Neural crest cell (in vitro differentiated cells): ENCODE results near the gene HDAC4. TPM values are rescaled to one million over a fixed set of nuclear protein-coding genes. Genes with fewer than 3 reads are reported as not detected.

ENCODE experiments used
- DNase-seq: peaks from one replicate; pipeline ENCODE4 v3.0.0; 2021; ENCODE audit warnings: low read depth, mixed read lengths, low spot score
- H3K27ac Mint-ChIP-seq: one replicate; pipeline ENCODE4 v1.8.0; 2021; ENCODE audit warnings: mild to moderate bottlenecking, mixed read lengths; ENCODE audit not compliant: unreplicated experiment
- H3K27me3 Mint-ChIP-seq: 2 replicates; pipeline ENCODE4 v1.8.0; 2021; ENCODE audit warnings: low read depth, mild to moderate bottlenecking, mixed read lengths
- H3K36me3 Mint-ChIP-seq: 2 replicates; pipeline ENCODE4 v1.8.0; 2021; ENCODE audit warnings: low read depth, mild to moderate bottlenecking, mixed read lengths
- H3K4me1 Mint-ChIP-seq: 2 replicates; pipeline ENCODE4 v1.8.0; 2021; ENCODE audit warnings: mixed read lengths
- H3K4me3 Mint-ChIP-seq: one replicate; pipeline ENCODE4 v1.8.0; 2021; ENCODE audit warnings: mild to moderate bottlenecking, mixed read lengths
- H3K9me3 Mint-ChIP-seq: 2 replicates; pipeline ENCODE4 v1.8.0; 2021; ENCODE audit warnings: mixed read lengths
- total RNA-seq: library from RNA; stranded (reverse); gene quantifications from 2 replicates; pipeline ENCODE4 v1.2.1, GENCODE V29; 2021
- TF ChIP-seq, protein P1 (sequence below): fragments of 200-600 bp; sonication (generic); conservative IDR thresholded peaks from 2 replicates; pipeline ENCODE4 v1.5.0; 2021; ENCODE audit warnings: antibody characterized with exemption, mild to moderate bottlenecking

The HDAC4 gene
- total RNA-seq, 1 donor from 2014 or later = 52.1 TPM

DNA sequence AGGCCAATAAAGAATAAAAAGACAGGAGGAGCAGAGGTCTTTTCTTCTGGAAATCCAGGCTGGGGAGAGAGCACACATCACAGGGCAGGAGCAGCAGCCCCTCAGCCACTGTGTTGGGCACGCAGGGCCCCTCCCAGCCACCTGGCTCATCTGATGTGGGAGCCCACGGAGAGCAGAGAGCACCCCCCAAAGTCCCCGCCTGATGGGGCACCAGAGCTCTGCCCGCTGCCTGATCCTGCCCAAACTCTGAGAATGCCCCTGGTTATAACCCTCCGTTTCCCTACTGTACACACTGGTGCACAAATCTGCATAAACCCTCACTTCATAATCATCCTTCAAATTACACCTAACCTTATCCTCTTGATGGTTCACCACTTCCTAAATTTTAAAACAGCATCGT, 111.3 kb downstream of the HDAC4 start:
- Mint-ChIP-seq H3K4me1 (peaks cover 90% of the 10 kb centered on the region), H3K9me3 (no peaks in the 10 kb centered on the region), H3K27ac (no peak overlapping the region), H3K27me3 (no peaks in the 10 kb centered on the region), H3K36me3 (no peaks in the 10 kb centered on the region), H3K4me3 (no peak overlapping the region)
- TF ChIP-seq, protein P1, sequence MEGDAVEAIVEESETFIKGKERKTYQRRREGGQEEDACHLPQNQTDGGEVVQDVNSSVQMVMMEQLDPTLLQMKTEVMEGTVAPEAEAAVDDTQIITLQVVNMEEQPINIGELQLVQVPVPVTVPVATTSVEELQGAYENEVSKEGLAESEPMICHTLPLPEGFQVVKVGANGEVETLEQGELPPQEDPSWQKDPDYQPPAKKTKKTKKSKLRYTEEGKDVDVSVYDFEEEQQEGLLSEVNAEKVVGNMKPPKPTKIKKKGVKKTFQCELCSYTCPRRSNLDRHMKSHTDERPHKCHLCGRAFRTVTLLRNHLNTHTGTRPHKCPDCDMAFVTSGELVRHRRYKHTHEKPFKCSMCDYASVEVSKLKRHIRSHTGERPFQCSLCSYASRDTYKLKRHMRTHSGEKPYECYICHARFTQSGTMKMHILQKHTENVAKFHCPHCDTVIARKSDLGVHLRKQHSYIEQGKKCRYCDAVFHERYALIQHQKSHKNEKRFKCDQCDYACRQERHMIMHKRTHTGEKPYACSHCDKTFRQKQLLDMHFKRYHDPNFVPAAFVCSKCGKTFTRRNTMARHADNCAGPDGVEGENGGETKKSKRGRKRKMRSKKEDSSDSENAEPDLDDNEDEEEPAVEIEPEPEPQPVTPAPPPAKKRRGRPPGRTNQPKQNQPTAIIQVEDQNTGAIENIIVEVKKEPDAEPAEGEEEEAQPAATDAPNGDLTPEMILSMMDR = no peak
- DNase-seq = no peak

DNA sequence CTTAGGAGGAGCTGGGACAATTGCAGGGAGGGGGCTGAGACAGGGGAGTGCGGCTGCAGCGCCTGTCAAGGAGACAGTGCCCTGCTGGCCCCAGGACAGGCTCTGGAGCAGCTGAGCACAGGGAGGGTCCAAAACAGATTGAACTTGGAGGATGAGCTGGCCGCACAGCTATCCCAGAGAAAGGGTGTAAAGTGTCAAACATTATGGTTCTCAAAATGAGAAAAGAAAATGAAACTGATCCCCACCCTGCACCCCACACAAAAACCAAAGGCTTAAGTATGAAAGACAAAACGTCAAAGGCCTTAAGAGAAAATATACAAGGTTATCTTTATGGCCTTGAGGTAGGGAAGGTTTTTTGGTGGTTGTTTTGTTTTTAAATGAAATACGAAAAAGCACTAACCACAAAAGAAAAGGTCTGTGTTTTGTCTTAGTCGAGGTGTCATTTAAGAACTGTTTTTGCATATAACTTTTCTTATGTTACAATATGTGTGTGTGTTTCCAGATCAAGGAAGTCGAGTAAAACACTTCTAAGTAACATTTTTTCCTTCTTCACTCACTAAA, 111.8 kb downstream of the HDAC4 start:
- Mint-ChIP-seq H3K36me3 (no peaks in the 10 kb centered on the region), H3K27ac (no peak overlapping the region), H3K4me1 (peaks cover 85% of the 10 kb centered on the region), H3K9me3 (no peaks in the 10 kb centered on the region), H3K27me3 (no peaks in the 10 kb centered on the region), H3K4me3 (peak overlapping the region; percentile 12)
- no peak for DNase-seq
- TF ChIP-seq, protein P1 = no peak

DNA sequence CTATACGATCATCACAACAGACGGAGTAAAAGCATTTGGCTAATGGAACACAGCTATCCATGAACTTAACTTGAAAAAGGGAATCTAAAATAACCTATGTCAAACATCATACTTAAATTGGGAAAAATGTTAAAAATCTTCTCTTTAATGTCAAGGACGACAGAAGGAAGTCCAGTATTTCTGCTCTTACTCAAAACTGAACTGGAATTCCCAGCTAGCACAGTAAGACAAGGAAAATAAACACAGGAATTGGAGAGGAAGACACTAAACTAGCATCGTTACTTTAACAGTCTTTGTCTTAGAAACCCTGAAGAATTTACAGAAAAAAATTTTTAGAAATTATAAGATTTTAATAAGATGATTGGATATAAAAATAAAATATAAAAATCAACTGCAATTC, 112.6 kb downstream of the HDAC4 start:
- H3K36me3 Mint-ChIP-seq = no peaks in the 10 kb centered on the region
- H3K27ac Mint-ChIP-seq = no peak overlapping the region
- no peaks in the 10 kb centered on the region for H3K9me3 Mint-ChIP-seq
- no peaks in the 10 kb centered on the region for H3K27me3 Mint-ChIP-seq
- H3K4me1 Mint-ChIP-seq = peaks cover 79% of the 10 kb centered on the region
- DNase-seq = no peak
- TF ChIP-seq, protein P1 = no peak
- no peak overlapping the region for H3K4me3 Mint-ChIP-seq

DNA sequence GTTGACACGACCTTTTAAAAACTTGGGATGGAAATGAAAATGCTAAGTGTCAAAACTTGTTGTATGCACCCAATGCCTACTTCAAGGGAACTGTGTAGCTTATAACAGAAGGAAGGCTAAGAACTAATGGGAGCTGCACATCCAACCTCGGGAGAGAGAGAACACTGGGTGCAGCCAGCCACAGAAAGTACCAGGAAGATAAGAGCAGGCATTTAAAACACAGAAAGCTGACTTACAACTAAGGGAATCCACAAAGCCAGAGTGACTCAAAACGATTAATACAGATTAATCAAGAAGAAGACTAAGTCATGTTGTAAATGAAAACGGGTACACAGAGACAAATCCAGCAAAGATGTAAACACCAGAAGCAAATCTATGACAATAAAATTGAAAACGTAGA, 113.4 kb downstream of the HDAC4 start:
- H3K4me3 Mint-ChIP-seq = peak overlapping the region; percentile 8

DNA sequence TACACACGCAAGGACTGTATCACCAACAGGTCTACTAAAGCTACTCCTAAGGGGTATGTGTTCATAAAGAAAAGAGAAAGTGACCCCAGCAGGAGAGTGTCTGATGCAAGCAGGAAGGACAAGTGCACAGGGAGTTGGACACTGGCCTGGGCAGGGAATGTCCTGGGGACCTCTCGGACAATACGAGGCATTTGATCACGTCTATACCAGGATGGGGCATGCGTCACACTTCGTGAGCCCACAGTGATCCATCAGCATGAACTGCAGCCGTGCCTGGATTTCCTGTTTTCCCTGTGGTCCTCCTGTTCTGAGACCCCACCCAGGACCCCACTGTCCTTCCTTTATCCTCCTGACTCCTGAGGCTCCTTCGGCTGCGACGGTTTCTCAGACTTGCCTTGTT, 113.9 kb downstream of the HDAC4 start:
- Mint-ChIP-seq H3K4me1 (peaks cover 68% of the 10 kb centered on the region), H3K4me3 (peak overlapping the region; percentile 6), H3K36me3 (no peaks in the 10 kb centered on the region), H3K9me3 (no peaks in the 10 kb centered on the region), H3K27ac (no peak overlapping the region), H3K27me3 (no peaks in the 10 kb centered on the region)
- TF ChIP-seq, protein P1 = no peak
- no peak for DNase-seq

More for the DNA sequence above, 113.4 kb downstream of the HDAC4 start:
- TF ChIP-seq, protein P1 = no peak
- H3K27ac Mint-ChIP-seq = no peak overlapping the region
- no peaks in the 10 kb centered on the region for H3K9me3 Mint-ChIP-seq
- peaks cover 74% of the 10 kb centered on the region for H3K4me1 Mint-ChIP-seq
- H3K27me3 Mint-ChIP-seq = no peaks in the 10 kb centered on the region
- DNase-seq = no peak
- H3K36me3 Mint-ChIP-seq = no peaks in the 10 kb centered on the region

DNA sequence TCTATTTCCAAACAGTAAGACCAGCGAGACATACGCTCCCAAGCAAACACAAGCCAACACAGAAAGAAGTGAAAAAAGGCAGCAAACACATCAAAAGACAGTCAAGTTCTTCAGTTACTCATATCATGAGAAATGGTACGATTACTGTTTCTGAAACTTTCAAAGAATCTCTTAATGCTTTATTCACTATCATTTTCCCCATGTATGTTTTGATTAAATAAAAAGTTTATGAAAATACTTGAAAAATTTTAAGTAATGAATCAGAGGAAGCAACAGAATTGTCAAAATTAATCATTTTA, 114.9 kb downstream of the HDAC4 start:
- H3K4me3 Mint-ChIP-seq = no peak overlapping the region
- TF ChIP-seq, protein P1 = no peak
- H3K27me3 Mint-ChIP-seq = no peaks in the 10 kb centered on the region
- no peaks in the 10 kb centered on the region for H3K36me3 Mint-ChIP-seq
- DNase-seq = no peak
- no peaks in the 10 kb centered on the region for H3K9me3 Mint-ChIP-seq
- no peak overlapping the region for H3K27ac Mint-ChIP-seq
- H3K4me1 Mint-ChIP-seq = peaks cover 58% of the 10 kb centered on the region
